ENCODE data around the gene COL20A1.

The COL20A1 gene

GRCh38 chr20:63366390-63367365, 73.7 kb downstream of the COL20A1 start:
- H3K4me3 ChIP-seq (ENCODE audit: low read depth, low read length), result no peak overlapping the region
- TF ChIP-seq CTCF (IDR thresholded peaks at IDR 0.05; ENCODE audit: low read depth, low read length, missing control alignments), result no peak
- no peak for DNase-seq (ENCODE audit: low read depth)

GRCh38 chr20:63367446-63368055, 74.6 kb downstream of the COL20A1 start:
- no peak for DNase-seq (ENCODE audit: low read depth)
- TF ChIP-seq CTCF (IDR thresholded peaks at IDR 0.05; ENCODE audit: low read depth, low read length, missing control alignments), result no peak
- H3K4me3 ChIP-seq (ENCODE audit: low read depth, low read length), result no peak overlapping the region

DNA sequence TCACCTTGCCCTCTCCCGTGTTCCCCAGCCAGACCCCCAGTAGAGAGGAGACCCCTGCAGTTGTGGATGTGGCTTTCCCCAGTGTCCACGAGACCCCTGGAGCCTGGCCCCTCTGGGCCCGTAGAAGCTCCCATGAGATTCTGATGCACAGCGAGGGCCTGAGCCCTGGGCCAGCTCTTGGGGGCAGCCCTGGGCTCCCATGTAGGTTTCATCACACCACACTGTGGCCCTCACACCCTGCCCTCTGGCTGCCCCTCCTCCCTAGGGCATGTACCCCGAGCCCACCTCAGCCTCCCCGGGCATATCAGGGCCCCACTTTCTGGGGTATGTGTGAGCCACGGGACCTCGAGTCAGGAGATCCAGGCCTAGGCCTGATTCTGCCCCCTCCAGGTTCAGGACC, 75.2 kb downstream of the COL20A1 start:
- no peak for TF ChIP-seq CTCF (IDR thresholded peaks at IDR 0.05; ENCODE audit: low read depth, low read length, missing control alignments)
- H3K4me3 ChIP-seq (ENCODE audit: low read depth, low read length), result no peak overlapping the region
- no peak for DNase-seq (ENCODE audit: low read depth)

DNA sequence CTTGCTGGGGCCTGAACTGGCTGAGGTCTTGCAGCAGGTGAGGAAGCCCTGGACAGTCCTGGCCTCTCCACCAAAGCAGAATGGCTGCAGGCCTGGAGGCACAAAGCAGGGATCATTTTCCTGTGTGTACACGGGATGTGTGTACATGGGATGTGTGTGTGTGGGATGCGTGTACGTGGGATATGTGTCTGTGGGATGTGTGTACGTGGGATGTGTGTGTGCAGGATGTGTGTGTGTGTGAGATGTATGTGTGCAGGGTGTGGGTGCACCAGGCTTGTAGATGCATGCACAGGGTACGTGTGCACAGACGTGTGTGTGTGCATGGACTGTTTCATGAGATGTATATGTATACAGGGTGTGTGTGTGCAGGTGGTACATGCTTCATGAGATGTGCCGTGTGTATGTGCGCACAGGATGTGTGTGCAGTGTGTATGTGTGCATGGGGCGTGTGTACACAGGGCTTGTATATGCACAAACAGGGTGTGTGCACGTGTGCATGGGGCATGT, 76.1 kb downstream of the COL20A1 start:
- H3K4me3 ChIP-seq (ENCODE audit: low read depth, low read length), result no peak overlapping the region
- no peak for TF ChIP-seq CTCF (IDR thresholded peaks at IDR 0.05; ENCODE audit: low read depth, low read length, missing control alignments)
- DNase-seq (ENCODE audit: low read depth), result no peak

GRCh38 chr20:63369724-63370617, 77.0 kb downstream of the COL20A1 start:
- no peak overlapping the region for H3K4me3 ChIP-seq (ENCODE audit: low read depth, low read length)
- TF ChIP-seq CTCF (IDR thresholded peaks at IDR 0.05; ENCODE audit: low read depth, low read length, missing control alignments), result no peak
- DNase-seq (ENCODE audit: low read depth), result no peak

GRCh38 chr20:63370618-63371187, 77.7 kb downstream of the COL20A1 start:
- no peak for TF ChIP-seq CTCF (IDR thresholded peaks at IDR 0.05; ENCODE audit: low read depth, low read length, missing control alignments)
- no peak for DNase-seq (ENCODE audit: low read depth)

More at GRCh38 chr20:63370618-63371187, 77.7 kb downstream of the COL20A1 start:
- H3K4me3 ChIP-seq (ENCODE audit: low read depth, low read length), result no peak overlapping the region
